ENCODE data around the gene LRGUK.
"Not testable (repeated sequence)": the region's sequence is repeated elsewhere in the genome, so short reads cannot be mapped to it uniquely, and the experiment has no call there.

Gene LRGUK, protein sequence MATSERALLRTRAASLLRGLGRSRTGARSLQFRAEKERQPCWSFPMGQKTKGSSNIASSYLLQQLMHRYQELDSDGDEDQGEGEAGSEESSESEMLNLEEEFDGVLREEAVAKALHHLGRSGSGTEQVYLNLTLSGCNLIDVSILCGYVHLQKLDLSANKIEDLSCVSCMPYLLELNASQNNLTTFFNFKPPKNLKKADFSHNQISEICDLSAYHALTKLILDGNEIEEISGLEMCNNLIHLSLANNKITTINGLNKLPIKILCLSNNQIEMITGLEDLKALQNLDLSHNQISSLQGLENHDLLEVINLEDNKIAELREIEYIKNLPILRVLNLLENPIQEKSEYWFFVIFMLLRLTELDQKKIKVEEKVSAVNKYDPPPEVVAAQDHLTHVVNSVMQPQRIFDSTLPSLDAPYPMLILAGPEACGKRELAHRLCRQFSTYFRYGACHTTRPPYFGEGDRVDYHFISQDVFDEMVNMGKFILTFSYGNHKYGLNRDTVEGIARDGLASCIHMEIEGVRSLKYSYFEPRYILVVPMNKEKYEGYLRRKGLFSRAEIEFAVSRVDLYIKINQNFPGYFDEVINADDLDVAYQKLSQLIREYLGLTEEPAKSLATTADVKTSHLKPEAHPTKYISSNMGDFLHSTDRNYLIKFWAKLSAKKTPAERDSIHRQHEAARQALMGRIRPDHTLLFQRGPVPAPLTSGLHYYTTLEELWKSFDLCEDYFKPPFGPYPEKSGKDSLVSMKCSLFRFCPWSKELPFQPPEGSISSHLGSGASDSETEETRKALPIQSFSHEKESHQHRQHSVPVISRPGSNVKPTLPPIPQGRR

DNA sequence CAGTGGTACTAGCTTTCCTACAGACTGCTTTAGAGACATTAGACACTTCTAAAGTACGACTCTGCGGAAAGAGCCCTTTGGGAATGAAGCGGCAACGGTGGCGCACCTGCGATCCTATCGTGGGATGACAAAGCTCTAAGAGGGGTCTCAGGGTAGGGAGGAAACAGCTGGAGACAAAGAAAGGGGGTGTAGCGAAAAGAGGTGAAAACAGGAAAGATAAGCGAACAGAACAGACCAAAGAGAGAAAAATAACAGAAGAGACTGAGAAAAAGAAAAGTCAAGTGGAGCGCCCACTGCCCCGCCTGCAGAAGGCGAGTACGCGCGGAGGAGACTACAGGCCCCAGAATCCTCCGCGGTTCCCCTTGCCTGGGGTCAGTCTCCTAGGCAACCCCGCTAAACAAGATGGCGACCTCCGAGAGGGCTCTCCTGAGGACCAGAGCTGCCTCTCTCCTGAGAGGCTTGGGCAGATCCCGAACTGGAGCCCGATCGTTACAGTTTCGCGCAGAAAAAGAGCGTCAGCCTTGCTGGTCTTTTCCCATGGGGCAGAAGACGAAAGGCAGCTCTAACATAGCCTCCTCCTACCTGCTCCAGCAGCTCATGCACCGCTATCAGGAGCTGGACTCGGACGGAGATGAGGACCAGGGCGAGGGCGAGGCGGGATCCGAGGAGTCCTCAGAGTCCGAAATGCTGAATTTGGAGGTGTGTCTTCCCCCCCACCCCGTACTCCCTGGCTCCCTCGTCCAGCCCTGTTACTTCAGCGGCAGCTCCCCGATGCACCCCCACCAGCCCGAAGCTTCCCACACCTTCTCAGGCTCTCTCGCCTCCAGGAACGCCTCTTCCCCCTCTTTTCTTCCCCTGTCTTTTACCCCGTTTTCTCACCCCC, at the start of gene LRGUK:
Gene LRGUK (plus strand): TSS at position 375 of the 883 bp plus-strand sequence. CDS start 28 bp downstream, at position 403.
- H3K27ac ChIP-seq (ENCODE audit: low read depth, low read length) = no peak within 1 kb of the TSS
- no peaks in the 10 kb centered on the region for H3K9me3 ChIP-seq (ENCODE audit: control insufficient read depth, insufficient read depth, low read depth, low read length)
- H3K27me3 ChIP-seq (ENCODE audit: control insufficient read depth, insufficient read depth, low read length) = peaks cover 9% of the 10 kb centered on the region; the same call in 1 of the 2 replicates
- H3K36me3 ChIP-seq (ENCODE audit: control insufficient read depth, insufficient read depth, low read length) = no peaks in the 10 kb centered on the region
- peaks cover 35% of the 10 kb centered on the region for H3K4me1 ChIP-seq (ENCODE audit: control insufficient read depth, insufficient read depth, low read length)
- peak within 1 kb of the TSS; percentile 8 for H3K9ac ChIP-seq (ENCODE audit: low read length)
- H3K4me3 ChIP-seq (ENCODE audit: low read depth, low read length) = peak within 1 kb of the TSS; percentile 84

DNA sequence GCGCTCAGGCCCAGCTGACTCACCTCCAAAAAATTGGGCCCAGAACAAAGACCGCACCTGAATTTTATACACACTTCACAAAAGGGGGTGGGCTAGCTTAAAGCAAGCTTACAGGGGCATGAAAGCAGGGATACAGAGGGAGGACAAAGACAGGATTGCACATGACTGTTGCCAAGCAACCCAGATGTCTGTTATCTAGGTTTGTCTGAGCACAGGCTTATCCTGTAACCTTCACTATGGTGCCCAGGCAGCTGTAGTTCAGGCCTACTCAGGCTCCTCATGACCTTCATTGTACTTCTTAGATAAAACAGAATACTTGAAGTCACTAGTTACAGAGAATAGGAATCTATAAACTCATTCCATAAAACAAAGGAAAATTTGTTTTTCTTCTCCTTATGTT, 49.6 kb upstream of the LRGUK start:
- not testable (repeated sequence) for H3K27ac ChIP-seq (ENCODE audit: low read depth, low read length); H3K9me3 ChIP-seq (ENCODE audit: control insufficient read depth, insufficient read depth, low read depth, low read length); H3K9ac ChIP-seq (ENCODE audit: low read length); H3K27me3 ChIP-seq (ENCODE audit: control insufficient read depth, insufficient read depth, low read length); H3K4me3 ChIP-seq (ENCODE audit: low read depth, low read length); H3K36me3 ChIP-seq (ENCODE audit: control insufficient read depth, insufficient read depth, low read length); H3K4me1 ChIP-seq (ENCODE audit: control insufficient read depth, insufficient read depth, low read length)

DNA sequence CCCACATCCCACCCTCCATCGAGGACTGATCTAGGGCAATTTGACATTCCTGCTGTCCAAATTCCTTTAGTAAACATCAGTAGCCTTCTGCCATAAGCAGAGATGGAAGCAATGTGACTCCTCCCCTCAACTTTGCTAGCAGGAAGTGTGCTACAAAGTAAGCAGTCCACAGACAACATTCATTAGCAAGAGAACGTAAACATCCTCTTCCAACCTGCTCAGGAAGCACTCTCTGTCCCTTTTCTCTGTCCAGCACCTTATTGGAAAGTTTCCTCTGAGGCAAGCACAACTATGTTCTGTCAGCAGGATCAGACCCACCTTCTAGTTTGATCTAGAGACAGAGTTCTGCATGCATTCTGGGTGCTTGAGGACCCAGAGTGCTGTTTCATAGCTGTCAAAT, 48.1 kb upstream of the LRGUK start:
- Histone ChIP-seq H3K4me3 (ENCODE audit: low read depth, low read length) (no peak overlapping the region), H3K9me3 (ENCODE audit: control insufficient read depth, insufficient read depth, low read depth, low read length) (peaks cover 8% of the 10 kb centered on the region), H3K27ac (ENCODE audit: low read depth, low read length) (no peak overlapping the region), H3K9ac (ENCODE audit: low read length) (no peak overlapping the region), H3K4me1 (ENCODE audit: control insufficient read depth, insufficient read depth, low read length) (no peaks in the 10 kb centered on the region), H3K27me3 (ENCODE audit: control insufficient read depth, insufficient read depth, low read length) (no peaks in the 10 kb centered on the region), H3K36me3 (ENCODE audit: control insufficient read depth, insufficient read depth, low read length) (no peaks in the 10 kb centered on the region)

DNA sequence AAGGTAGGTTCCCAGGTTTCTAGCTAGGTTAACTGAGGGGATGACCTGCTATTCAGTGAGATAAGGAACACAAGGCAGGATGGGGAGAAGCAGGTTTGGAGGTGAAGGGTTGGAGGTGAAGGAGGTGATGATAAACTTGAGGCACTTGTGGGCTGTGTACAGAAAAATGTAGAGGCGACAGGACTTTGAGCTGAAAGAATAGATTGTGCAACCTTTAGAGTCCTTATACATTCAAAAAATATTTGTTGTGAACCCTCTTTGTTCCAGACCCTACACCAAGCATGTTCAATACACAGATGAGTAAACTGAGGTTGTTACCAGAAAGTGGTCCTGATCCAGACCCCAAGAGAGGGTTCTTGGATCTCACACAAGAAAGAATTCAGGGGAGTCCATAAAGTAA, 45.4 kb upstream of the LRGUK start:
- H3K4me1 ChIP-seq (ENCODE audit: control insufficient read depth, insufficient read depth, low read length) = no peaks in the 10 kb centered on the region
- H3K36me3 ChIP-seq (ENCODE audit: control insufficient read depth, insufficient read depth, low read length) = no peaks in the 10 kb centered on the region
- no peak overlapping the region for H3K4me3 ChIP-seq (ENCODE audit: low read depth, low read length)
- peaks cover 10% of the 10 kb centered on the region for H3K9me3 ChIP-seq (ENCODE audit: control insufficient read depth, insufficient read depth, low read depth, low read length)
- H3K27ac ChIP-seq (ENCODE audit: low read depth, low read length) = no peak overlapping the region
- H3K27me3 ChIP-seq (ENCODE audit: control insufficient read depth, insufficient read depth, low read length) = no peaks in the 10 kb centered on the region
- no peak overlapping the region for H3K9ac ChIP-seq (ENCODE audit: low read length)

DNA sequence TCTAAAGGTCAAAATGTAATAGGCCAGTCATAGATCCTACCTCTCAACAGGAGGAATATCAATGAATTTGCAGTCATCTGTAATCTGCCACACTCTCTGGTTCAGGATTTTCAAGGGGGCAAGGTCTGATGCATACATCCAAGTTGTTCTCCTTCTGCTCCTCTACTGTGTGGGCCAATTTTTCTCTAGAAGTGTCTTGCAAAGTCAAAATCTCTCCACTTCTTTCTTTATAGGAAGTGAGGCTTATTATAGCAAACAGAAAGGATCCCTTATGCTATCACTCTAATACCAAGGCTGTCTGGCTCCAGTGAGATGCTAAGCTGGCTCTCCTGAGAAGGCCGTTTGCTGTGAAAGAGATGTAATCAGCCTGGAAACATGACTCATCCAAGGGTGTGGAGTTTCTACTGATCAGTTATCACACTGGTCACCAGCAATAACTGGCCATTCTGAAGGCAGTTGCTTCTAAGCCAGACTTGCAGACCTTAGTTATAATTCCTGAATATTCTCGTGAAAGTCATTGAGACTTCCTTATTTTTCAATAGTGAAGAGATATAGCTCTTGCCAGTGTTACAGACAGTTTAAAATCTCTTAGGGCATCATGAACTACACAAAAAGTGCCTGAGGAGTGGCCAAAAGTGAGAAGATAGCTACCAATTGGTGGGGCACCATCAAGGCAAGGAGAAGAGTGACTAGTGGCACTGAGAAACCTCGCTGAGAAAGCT, 43.2 kb upstream of the LRGUK start:
- H3K4me3 ChIP-seq (ENCODE audit: low read depth, low read length) = no peak overlapping the region
- H3K36me3 ChIP-seq (ENCODE audit: control insufficient read depth, insufficient read depth, low read length) = no peaks in the 10 kb centered on the region
- H3K4me1 ChIP-seq (ENCODE audit: control insufficient read depth, insufficient read depth, low read length) = no peaks in the 10 kb centered on the region
- H3K9me3 ChIP-seq (ENCODE audit: control insufficient read depth, insufficient read depth, low read depth, low read length) = peaks cover 26% of the 10 kb centered on the region
- no peaks in the 10 kb centered on the region for H3K27me3 ChIP-seq (ENCODE audit: control insufficient read depth, insufficient read depth, low read length)
- H3K27ac ChIP-seq (ENCODE audit: low read depth, low read length) = no peak overlapping the region
- no peak overlapping the region for H3K9ac ChIP-seq (ENCODE audit: low read length)

DNA sequence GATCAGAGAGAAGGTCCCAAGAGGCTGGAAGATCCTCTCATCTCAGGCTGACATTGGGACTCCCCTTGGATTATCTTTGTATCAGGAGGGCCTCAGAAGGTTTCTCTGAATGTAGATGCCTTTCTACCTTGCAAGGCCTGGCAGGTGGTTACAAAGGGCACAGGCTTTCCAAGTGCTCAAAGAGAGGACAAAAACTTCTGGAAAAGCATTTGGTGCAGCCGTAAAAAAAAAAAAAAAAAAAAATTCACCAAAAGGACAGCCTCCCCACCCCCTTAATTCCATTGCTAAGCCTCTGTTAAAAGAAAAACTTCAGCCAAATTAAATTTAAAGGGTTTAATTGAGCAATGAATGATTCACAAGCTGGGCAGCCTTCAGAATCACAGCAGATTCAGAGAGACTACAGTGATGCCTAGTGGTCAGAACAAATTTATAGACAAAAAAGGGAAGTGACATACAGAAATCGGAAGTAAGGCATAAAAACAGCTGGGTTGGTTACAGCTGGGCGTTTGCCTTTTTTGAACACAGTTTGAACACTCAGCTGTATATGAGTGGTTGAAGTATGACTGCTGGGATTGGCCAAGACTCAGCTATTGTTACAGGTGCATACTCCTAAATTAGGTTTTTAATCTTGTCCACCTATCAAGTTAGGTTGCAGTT, 42.5 kb upstream of the LRGUK start:
- no peak overlapping the region for H3K27ac ChIP-seq (ENCODE audit: low read depth, low read length)
- no peaks in the 10 kb centered on the region for H3K36me3 ChIP-seq (ENCODE audit: control insufficient read depth, insufficient read depth, low read length)
- no peak overlapping the region for H3K9ac ChIP-seq (ENCODE audit: low read length)
- no peak overlapping the region for H3K4me3 ChIP-seq (ENCODE audit: low read depth, low read length)
- peaks cover 33% of the 10 kb centered on the region for H3K9me3 ChIP-seq (ENCODE audit: control insufficient read depth, insufficient read depth, low read depth, low read length)
- no peaks in the 10 kb centered on the region for H3K4me1 ChIP-seq (ENCODE audit: control insufficient read depth, insufficient read depth, low read length)
- H3K27me3 ChIP-seq (ENCODE audit: control insufficient read depth, insufficient read depth, low read length) = no peaks in the 10 kb centered on the region

DNA sequence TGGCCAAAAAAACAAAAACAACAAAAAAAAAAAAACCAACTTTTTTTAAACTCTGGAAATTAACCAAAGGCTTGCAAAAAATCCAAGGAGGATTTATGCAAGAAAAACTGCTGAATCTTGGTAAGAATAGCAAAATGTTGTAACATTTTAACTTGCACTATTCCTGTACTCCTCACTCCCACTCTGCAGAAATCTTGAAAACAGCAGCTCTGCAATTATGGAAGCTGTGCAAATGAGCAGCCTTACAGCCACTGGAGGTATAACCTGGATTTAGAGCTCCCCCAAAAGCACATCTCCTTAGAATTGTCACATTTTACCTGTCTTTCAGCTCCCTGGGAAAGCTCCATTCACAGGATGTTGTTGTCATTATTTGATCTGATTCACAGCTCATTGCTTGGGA, 41.8 kb upstream of the LRGUK start:
- H3K9me3 ChIP-seq (ENCODE audit: control insufficient read depth, insufficient read depth, low read depth, low read length) = peaks cover 40% of the 10 kb centered on the region
- no peaks in the 10 kb centered on the region for H3K4me1 ChIP-seq (ENCODE audit: control insufficient read depth, insufficient read depth, low read length)
- H3K36me3 ChIP-seq (ENCODE audit: control insufficient read depth, insufficient read depth, low read length) = no peaks in the 10 kb centered on the region
- no peak overlapping the region for H3K9ac ChIP-seq (ENCODE audit: low read length)
- no peak overlapping the region for H3K4me3 ChIP-seq (ENCODE audit: low read depth, low read length)
- H3K27me3 ChIP-seq (ENCODE audit: control insufficient read depth, insufficient read depth, low read length) = no peaks in the 10 kb centered on the region
- no peak overlapping the region for H3K27ac ChIP-seq (ENCODE audit: low read depth, low read length)

DNA sequence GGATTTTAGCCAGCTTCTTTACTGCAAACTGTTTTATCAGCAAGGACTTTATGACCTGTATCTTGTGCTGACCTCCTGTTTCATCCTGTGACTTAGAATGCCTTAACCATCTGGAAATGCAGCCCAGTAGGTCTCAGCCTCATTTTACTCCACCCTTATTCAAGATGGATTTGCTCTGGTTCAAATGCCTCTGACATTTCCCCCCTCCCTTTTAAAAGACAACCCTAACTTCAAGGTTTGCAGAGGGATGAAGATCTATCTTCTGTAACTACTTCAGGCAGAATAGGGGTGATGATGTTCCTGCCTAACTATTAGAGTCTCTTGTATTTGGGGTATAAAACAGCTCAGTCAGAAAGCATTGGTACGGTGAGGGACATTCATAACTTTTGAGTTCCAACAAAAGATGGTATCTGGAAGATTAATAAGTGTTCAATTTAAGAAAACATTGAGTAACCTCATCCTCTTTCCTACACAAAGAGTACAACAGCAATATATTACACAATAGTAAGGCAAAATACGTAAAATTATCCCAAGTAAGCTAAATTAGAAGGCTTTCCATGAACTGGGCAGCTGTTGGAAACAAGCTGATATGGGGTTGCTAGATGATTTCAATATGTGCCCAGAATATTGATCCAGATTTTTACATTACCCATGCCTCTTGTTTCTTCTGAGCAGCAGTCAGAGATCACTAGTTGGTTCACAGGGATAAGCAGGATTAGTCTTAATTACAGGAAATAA, 40.0 kb upstream of the LRGUK start:
- no peak overlapping the region for H3K9ac ChIP-seq (ENCODE audit: low read length)
- no peaks in the 10 kb centered on the region for H3K4me1 ChIP-seq (ENCODE audit: control insufficient read depth, insufficient read depth, low read length)
- H3K36me3 ChIP-seq (ENCODE audit: control insufficient read depth, insufficient read depth, low read length) = no peaks in the 10 kb centered on the region
- no peak overlapping the region for H3K4me3 ChIP-seq (ENCODE audit: low read depth, low read length)
- peaks cover 54% of the 10 kb centered on the region for H3K9me3 ChIP-seq (ENCODE audit: control insufficient read depth, insufficient read depth, low read depth, low read length)
- no peak overlapping the region for H3K27ac ChIP-seq (ENCODE audit: low read depth, low read length)
- no peaks in the 10 kb centered on the region for H3K27me3 ChIP-seq (ENCODE audit: control insufficient read depth, insufficient read depth, low read length)

DNA sequence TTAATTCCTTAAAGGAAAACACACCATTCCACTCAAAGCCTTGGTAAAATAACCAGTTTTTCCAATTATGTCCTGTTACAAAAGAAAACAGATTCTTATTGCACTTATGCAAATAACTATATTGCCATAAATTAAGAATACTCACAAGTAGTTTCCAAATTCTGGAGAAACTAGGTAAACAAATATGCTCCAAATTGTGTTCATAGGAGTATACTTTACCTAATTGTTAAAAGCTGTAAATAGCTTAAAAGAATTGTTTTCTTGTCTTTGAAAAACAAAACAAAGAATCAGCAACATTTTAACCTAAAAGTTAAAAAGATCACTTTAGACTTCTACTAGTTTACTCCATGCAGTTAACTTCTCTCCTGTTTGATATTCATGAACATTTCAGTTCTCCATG, 38.9 kb upstream of the LRGUK start:
- Histone ChIP-seq H3K4me1 (ENCODE audit: control insufficient read depth, insufficient read depth, low read length) (no peaks in the 10 kb centered on the region), H3K9me3 (ENCODE audit: control insufficient read depth, insufficient read depth, low read depth, low read length) (peaks cover 60% of the 10 kb centered on the region), H3K27me3 (ENCODE audit: control insufficient read depth, insufficient read depth, low read length) (no peaks in the 10 kb centered on the region), H3K9ac (ENCODE audit: low read length) (no peak overlapping the region), H3K27ac (ENCODE audit: low read depth, low read length) (no peak overlapping the region), H3K36me3 (ENCODE audit: control insufficient read depth, insufficient read depth, low read length) (no peaks in the 10 kb centered on the region), H3K4me3 (ENCODE audit: low read depth, low read length) (no peak overlapping the region)

Data from HUES6 (cell line).